ENCODE data around the gene HACD2.

- TF ChIP-seq CTCF (IDR thresholded peaks at IDR 0.05 in 2 of 3, conservative IDR thresholded peaks at IDR 0.05 in 1 of 3; ENCODE audit: control insufficient read depth in 2 of 3, extremely low read depth in 1 of 3, insufficient read depth in 1 of 3, low read depth in 3 of 3, low read length in 3 of 3): no peak
- TF ChIP-seq EGR1 (IDR thresholded peaks at IDR 0.05; ENCODE audit: borderline replicate concordance in 1 of 2, low read depth in 2 of 2, low read length in 2 of 2): no peak
- no peak for TF ChIP-seq EZH2 (IDR thresholded peaks at IDR 0.05; ENCODE audit: borderline replicate concordance, control insufficient read depth, low read depth, low read length)
- TF ChIP-seq RFX5 (IDR thresholded peaks at IDR 0.05; ENCODE audit: low read depth, low read length): no peak
These were observed 105.0 kb downstream of the HACD2 start for GRCh38 chr3:123479891-123480290.
